ENCODE measurements around the gene AAGAB.

AAGAB gene

GRCh38 chr15:67240235-67241131 is 14.0 kb downstream of the AAGAB start:
- peak; percentile 70 for TF ChIP-seq CTCF (IDR thresholded peaks at IDR 0.05; ENCODE audit: control insufficient read depth, extremely low read depth, insufficient read depth)
- peak; percentile 36 for DNase-seq (ENCODE audit: low read depth)
- H3K4me3 ChIP-seq (ENCODE audit: low read depth, low read length): no peak overlapping the region

- TF ChIP-seq CTCF (IDR thresholded peaks at IDR 0.05; ENCODE audit: control insufficient read depth, extremely low read depth, insufficient read depth): no peak
- DNase-seq (ENCODE audit: low read depth): peak; percentile 85
- H3K4me3 ChIP-seq (ENCODE audit: low read depth, low read length): no peak overlapping the region
Measured at GRCh38 chr15:67232591-67232990, 21.9 kb downstream of the AAGAB start.

- TF ChIP-seq CTCF (IDR thresholded peaks at IDR 0.05; ENCODE audit: control insufficient read depth, extremely low read depth, insufficient read depth): no peak
- no peak overlapping the region for H3K4me3 ChIP-seq (ENCODE audit: low read depth, low read length)
- DNase-seq (ENCODE audit: low read depth): no peak
Measured at GRCh38 chr15:67230504-67230903, 24.0 kb downstream of the AAGAB start.

- TF ChIP-seq CTCF (IDR thresholded peaks at IDR 0.05; ENCODE audit: control insufficient read depth, extremely low read depth, insufficient read depth): no peak
- DNase-seq (ENCODE audit: low read depth): no peak
- no peak overlapping the region for H3K4me3 ChIP-seq (ENCODE audit: low read depth, low read length)
Measured at GRCh38 chr15:67228286-67228685, 26.2 kb downstream of the AAGAB start.

GRCh38 chr15:67227846-67228245 is 26.6 kb downstream of the AAGAB start:
- H3K4me3 ChIP-seq (ENCODE audit: low read depth, low read length): no peak overlapping the region
- TF ChIP-seq CTCF (IDR thresholded peaks at IDR 0.05; ENCODE audit: control insufficient read depth, extremely low read depth, insufficient read depth): no peak
- DNase-seq (ENCODE audit: low read depth): no peak

GRCh38 chr15:67227431-67227830 is 27.0 kb downstream of the AAGAB start:
- no peak for DNase-seq (ENCODE audit: low read depth)
- TF ChIP-seq CTCF (IDR thresholded peaks at IDR 0.05; ENCODE audit: control insufficient read depth, extremely low read depth, insufficient read depth): no peak
- no peak overlapping the region for H3K4me3 ChIP-seq (ENCODE audit: low read depth, low read length)

- no peak for DNase-seq (ENCODE audit: low read depth)
- TF ChIP-seq CTCF (IDR thresholded peaks at IDR 0.05; ENCODE audit: control insufficient read depth, extremely low read depth, insufficient read depth): no peak
- H3K4me3 ChIP-seq (ENCODE audit: low read depth, low read length): no peak overlapping the region
Measured at GRCh38 chr15:67225336-67225735, 29.1 kb downstream of the AAGAB start.
